Measurements from ENCODE around the gene TPSG1. TPM values are rescaled to one million over a fixed set of nuclear protein-coding genes. Genes with fewer than 3 reads are reported as not detected.
"Not testable (repeated sequence)": the region's sequence is repeated elsewhere in the genome, so short reads cannot be mapped to it uniquely, and the experiment has no call there.

The TPSG1 gene
- total and polyA plus RNA-seq, 10 of the 15 experiments (the other 5 are each of a cell fraction or from before 2014, with no cell fraction given): not detected

DNA sequence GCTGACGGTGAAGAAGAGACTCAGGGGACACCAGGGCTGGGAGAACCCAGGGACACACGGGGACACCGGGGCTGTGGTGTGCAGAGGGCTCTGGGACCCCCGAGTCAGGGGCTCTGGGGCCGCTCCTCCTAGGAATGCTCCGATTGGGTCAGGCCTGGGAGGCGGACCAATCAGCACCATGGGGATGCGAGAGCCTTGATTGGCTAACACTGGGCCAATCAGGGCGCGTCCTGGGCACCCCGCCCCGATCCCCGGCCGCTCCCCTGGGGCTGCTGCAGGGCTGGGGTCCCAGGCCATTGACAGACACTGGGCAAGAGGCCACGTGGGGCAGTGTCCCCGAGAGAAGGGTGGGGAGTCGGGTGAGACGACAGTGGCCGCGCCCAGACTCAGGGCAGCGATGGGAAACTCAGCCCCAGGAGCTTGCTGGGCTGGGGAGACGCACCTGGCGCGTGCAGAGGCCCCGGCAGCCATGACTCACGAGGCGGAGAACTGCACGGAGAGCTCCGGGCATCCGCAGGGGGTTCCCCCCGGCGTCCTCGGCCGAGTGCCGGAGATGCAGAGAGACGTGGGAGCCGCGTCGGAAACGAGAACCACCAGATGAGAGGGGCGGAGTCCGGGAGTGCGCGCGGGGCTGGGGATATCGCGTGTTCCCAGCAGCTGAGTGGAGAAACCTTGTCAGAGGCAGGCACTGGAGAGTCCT, 7.1 kb upstream of the TPSG1 start:
- DNase-seq (ENCODE audit: low read depth, low spot score); H3K4me1 ChIP-seq (ENCODE audit: control insufficient read depth, insufficient read depth, low read length); FAIRE-seq; in situ Hi-C loops (cut with MboI); BruUV-seq (replicated peaks); H3K9ac ChIP-seq (ENCODE audit: control insufficient read depth, insufficient read depth, low read length); H3K27me3 ChIP-seq (replicated peaks in 1 of 2; ENCODE audit: control insufficient read depth in 2 of 2, insufficient read depth in 2 of 2, low read length in 1 of 2); H3K4me3 ChIP-seq; H3K4me2 ChIP-seq (ENCODE audit: control insufficient read depth, insufficient read depth); RAD21 ChIA-PET (ENCODE audit: unreplicated experiment); H3K79me2 ChIP-seq (ENCODE audit: control insufficient read depth, insufficient read depth, low read length); intact Hi-C loops (cut with micrococcal nuclease; ENCODE audit: unreplicated experiment); ATAC-seq; H3K27ac ChIP-seq (ENCODE audit: control insufficient read depth, insufficient read depth); H2AFZ ChIP-seq (ENCODE audit: control insufficient read depth, low read depth, low read length); H3K36me3 ChIP-seq (ENCODE audit: control insufficient read depth in 2 of 2, insufficient read depth in 2 of 2, low read length in 1 of 2); H4K20me1 ChIP-seq (ENCODE audit: control insufficient read depth, insufficient read depth); H3K9me3 ChIP-seq (replicated peaks; ENCODE audit: control insufficient read depth, insufficient read depth, low read length); POLR2A ChIA-PET; CTCF ChIA-PET; SMC1A ChIA-PET (ENCODE audit: uncharacterized antibody, unreplicated experiment): not testable (repeated sequence)
- WGBS (ENCODE audit: insufficient coverage, insufficient replicate concordance, low lambda C conversion rate, missing lambda C conversion rate): no CpG with 5 or more reads among the region's 47 CpGs

GRCh38 chr16:1231301-1231700, 6.2 kb upstream of the TPSG1 start:
- BruUV-seq (replicated peaks); H4K20me1 ChIP-seq (ENCODE audit: control insufficient read depth, insufficient read depth); CTCF ChIA-PET; H2AFZ ChIP-seq (ENCODE audit: control insufficient read depth, low read depth, low read length); H3K79me2 ChIP-seq (ENCODE audit: control insufficient read depth, insufficient read depth, low read length); intact Hi-C loops (cut with micrococcal nuclease; ENCODE audit: unreplicated experiment); H3K9me3 ChIP-seq (replicated peaks; ENCODE audit: control insufficient read depth, insufficient read depth, low read length); H3K4me1 ChIP-seq (ENCODE audit: control insufficient read depth, insufficient read depth, low read length); H3K36me3 ChIP-seq (ENCODE audit: control insufficient read depth in 2 of 2, insufficient read depth in 2 of 2, low read length in 1 of 2); DNase-seq (ENCODE audit: low read depth, low spot score); H3K27me3 ChIP-seq (replicated peaks in 1 of 2; ENCODE audit: control insufficient read depth in 2 of 2, insufficient read depth in 2 of 2, low read length in 1 of 2); ATAC-seq; H3K4me3 ChIP-seq; RAD21 ChIA-PET (ENCODE audit: unreplicated experiment); FAIRE-seq; H3K4me2 ChIP-seq (ENCODE audit: control insufficient read depth, insufficient read depth); H3K9ac ChIP-seq (ENCODE audit: control insufficient read depth, insufficient read depth, low read length); H3K27ac ChIP-seq (ENCODE audit: control insufficient read depth, insufficient read depth); POLR2A ChIA-PET; SMC1A ChIA-PET (ENCODE audit: uncharacterized antibody, unreplicated experiment); in situ Hi-C loops (cut with MboI): not testable (repeated sequence)
- WGBS (ENCODE audit: insufficient coverage, insufficient replicate concordance, low lambda C conversion rate, missing lambda C conversion rate): no CpG with 5 or more reads among the region's 7 CpGs

DNA sequence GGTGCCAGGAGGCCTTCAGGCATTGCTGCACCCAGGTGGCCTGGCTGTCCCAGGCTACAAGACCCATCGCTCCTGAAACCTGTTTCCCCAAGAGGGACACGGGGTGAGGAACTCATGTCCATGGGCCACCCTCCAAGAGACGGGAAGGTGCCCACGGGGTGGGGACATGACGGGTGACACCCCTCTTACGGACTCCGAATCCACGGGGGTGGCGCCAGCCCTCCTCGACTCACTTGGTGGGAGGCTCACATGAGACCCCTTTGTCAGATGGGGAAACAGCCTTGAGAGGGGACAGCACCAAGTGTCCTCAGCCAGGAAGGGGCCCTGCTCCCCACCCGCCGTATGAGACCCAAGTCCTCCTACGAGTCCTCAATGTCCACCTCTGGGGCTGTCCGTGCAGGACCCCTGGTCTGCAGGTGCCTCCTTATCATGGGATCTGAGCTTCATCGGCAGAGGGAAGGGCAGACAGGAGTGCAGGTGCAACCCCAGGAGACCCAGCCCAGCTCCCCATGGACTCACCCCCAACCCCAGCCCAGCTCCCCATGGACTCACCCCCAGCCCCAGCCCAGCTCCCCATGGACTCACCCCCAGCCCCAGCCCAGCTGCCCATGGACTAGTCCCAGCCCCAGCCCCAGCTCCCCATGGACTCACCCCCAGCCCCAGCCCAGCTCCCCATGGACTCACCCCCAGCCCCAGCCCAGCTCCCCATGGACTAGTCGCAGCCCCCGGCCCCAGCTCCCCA, 5.6 kb upstream of the TPSG1 start:
- intact Hi-C loops (cut with micrococcal nuclease; ENCODE audit: unreplicated experiment); RAD21 ChIA-PET (ENCODE audit: unreplicated experiment); H3K27ac ChIP-seq (ENCODE audit: control insufficient read depth, insufficient read depth); H3K79me2 ChIP-seq (ENCODE audit: control insufficient read depth, insufficient read depth, low read length); H3K4me3 ChIP-seq; ATAC-seq; H3K4me2 ChIP-seq (ENCODE audit: control insufficient read depth, insufficient read depth); POLR2A ChIA-PET; H3K36me3 ChIP-seq (ENCODE audit: control insufficient read depth in 2 of 2, insufficient read depth in 2 of 2, low read length in 1 of 2); H3K4me1 ChIP-seq (ENCODE audit: control insufficient read depth, insufficient read depth, low read length); BruUV-seq (replicated peaks); DNase-seq (ENCODE audit: low read depth, low spot score); FAIRE-seq; H2AFZ ChIP-seq (ENCODE audit: control insufficient read depth, low read depth, low read length); SMC1A ChIA-PET (ENCODE audit: uncharacterized antibody, unreplicated experiment); H4K20me1 ChIP-seq (ENCODE audit: control insufficient read depth, insufficient read depth); in situ Hi-C loops (cut with MboI); H3K27me3 ChIP-seq (replicated peaks in 1 of 2; ENCODE audit: control insufficient read depth in 2 of 2, insufficient read depth in 2 of 2, low read length in 1 of 2); H3K9me3 ChIP-seq (replicated peaks; ENCODE audit: control insufficient read depth, insufficient read depth, low read length); CTCF ChIA-PET; H3K9ac ChIP-seq (ENCODE audit: control insufficient read depth, insufficient read depth, low read length): not testable (repeated sequence)
- WGBS (ENCODE audit: insufficient coverage, insufficient replicate concordance, low lambda C conversion rate, missing lambda C conversion rate): 35% methylated on average over 16 of the region's 17 CpGs

DNA sequence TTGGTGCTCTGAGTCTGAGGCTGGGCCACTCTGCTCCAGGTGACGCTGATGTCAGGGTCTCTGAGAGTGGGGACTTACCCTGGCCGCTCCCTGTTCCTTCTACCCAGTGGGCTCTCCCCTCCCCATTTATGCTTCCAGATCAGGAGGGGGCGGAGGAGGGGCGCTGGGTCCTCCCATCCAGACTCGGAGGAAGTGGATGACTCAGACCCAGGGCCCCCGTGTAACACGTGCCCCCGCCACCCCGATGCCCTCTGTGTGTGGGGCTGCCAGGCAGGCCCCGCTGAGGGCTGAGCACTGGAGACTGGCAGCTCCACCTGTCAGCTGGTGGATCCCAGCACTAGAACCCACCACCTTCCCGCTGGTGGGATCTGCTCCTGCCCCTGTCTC, 5.0 kb upstream of the TPSG1 start, which contains the start of gene TPSB2:
Gene TPSB2, minus strand, starts transcription at position 101 of the 387 bp plus-strand sequence. CDS start 233 bp downstream, outside the sequence.
- in situ Hi-C loops (cut with MboI); H3K36me3 ChIP-seq (ENCODE audit: control insufficient read depth in 2 of 2, insufficient read depth in 2 of 2, low read length in 1 of 2); CTCF ChIA-PET; ATAC-seq; POLR2A ChIA-PET; H2AFZ ChIP-seq (ENCODE audit: control insufficient read depth, low read depth, low read length); H3K27ac ChIP-seq (ENCODE audit: control insufficient read depth, insufficient read depth); H3K27me3 ChIP-seq (replicated peaks in 1 of 2; ENCODE audit: control insufficient read depth in 2 of 2, insufficient read depth in 2 of 2, low read length in 1 of 2); FAIRE-seq; H3K4me1 ChIP-seq (ENCODE audit: control insufficient read depth, insufficient read depth, low read length); SMC1A ChIA-PET (ENCODE audit: uncharacterized antibody, unreplicated experiment); H3K79me2 ChIP-seq (ENCODE audit: control insufficient read depth, insufficient read depth, low read length); DNase-seq (ENCODE audit: low read depth, low spot score); intact Hi-C loops (cut with micrococcal nuclease; ENCODE audit: unreplicated experiment); BruUV-seq (replicated peaks); H3K4me2 ChIP-seq (ENCODE audit: control insufficient read depth, insufficient read depth); H4K20me1 ChIP-seq (ENCODE audit: control insufficient read depth, insufficient read depth); H3K9me3 ChIP-seq (replicated peaks; ENCODE audit: control insufficient read depth, insufficient read depth, low read length); H3K9ac ChIP-seq (ENCODE audit: control insufficient read depth, insufficient read depth, low read length); RAD21 ChIA-PET (ENCODE audit: unreplicated experiment); H3K4me3 ChIP-seq: not testable (repeated sequence)
- WGBS (ENCODE audit: insufficient coverage, insufficient replicate concordance, low lambda C conversion rate, missing lambda C conversion rate): no CpG with 5 or more reads among the region's 11 CpGs

All from GM12878 (cell line).